Measurements from ENCODE around the gene SSBP4.

- TF ChIP-seq CTCF (IDR thresholded peaks at IDR 0.05), result no peak
- TF ChIP-seq POLR2A (IDR thresholded peaks at IDR 0.05), result no peak
- no peak for TF ChIP-seq EP300 (IDR thresholded peaks at IDR 0.05)
Observed at GRCh38 chr19:18453269-18454024, 34.2 kb downstream of the SSBP4 start.
